GM06990 (cell line): Measurements from ENCODE around the gene ATP4B.

ENCODE experiments used
- DNase-seq: peaks from one replicate; pipeline ENCODE4 v3.0.0-alpha.2; 2011; ENCODE audit not compliant: insufficient read length; ENCODE audit errors: extremely low read depth
- H3K27me3 ChIP-seq: replicated peaks from 2 replicates; pipeline ENCODE4 v1.6.0; 2011; ENCODE audit warnings: low read length; ENCODE audit not compliant: control insufficient read depth, insufficient read depth
- H3K36me3 ChIP-seq: 2 replicates; pipeline ENCODE4 v1.5.1; 2011; ENCODE audit warnings: low read length; ENCODE audit not compliant: control insufficient read depth, insufficient read depth
- H3K4me3 ChIP-seq: replicated peaks from 2 replicates; pipeline ENCODE4 v1.5.1; 2011; ENCODE audit warnings: low read depth, mild to moderate bottlenecking, control low read depth, low read length
- CTCF ChIP-seq: IDR thresholded peaks from 2 replicates; pipeline ENCODE4 v1.5.1; 2011; ENCODE audit warnings: low read length, control low read depth, mild to moderate bottlenecking, inconsistent platforms; ENCODE audit not compliant: insufficient read depth, poor library complexity, severe bottlenecking

ATP4B gene

GRCh38 chr13:113646376-113646775 lies 11.6 kb downstream of the ATP4B start:
- Histone ChIP-seq H3K4me3 (no peak overlapping the region), H3K27me3 (no peaks in the 10 kb centered on the region), H3K36me3 (peaks cover 5% of the 10 kb centered on the region)
- no peak for DNase-seq
- TF ChIP-seq CTCF = no peak

GRCh38 chr13:113645329-113645728 lies 12.7 kb downstream of the ATP4B start:
- H3K4me3 ChIP-seq = no peak overlapping the region
- TF ChIP-seq CTCF = no peak
- no peak for DNase-seq

GRCh38 chr13:113644800-113645199 lies 13.2 kb downstream of the ATP4B start:
- DNase-seq = no peak
- H3K36me3 ChIP-seq = peaks cover 6% of the 10 kb centered on the region
- no peaks in the 10 kb centered on the region for H3K27me3 ChIP-seq
- H3K4me3 ChIP-seq = no peak overlapping the region
- no peak for TF ChIP-seq CTCF

More at GRCh38 chr13:113645329-113645728, 12.7 kb downstream of the ATP4B start:
- Histone ChIP-seq H3K27me3 (no peaks in the 10 kb centered on the region), H3K36me3 (peaks cover 5% of the 10 kb centered on the region)

GRCh38 chr13:113643593-113643992 lies 14.4 kb downstream of the ATP4B start:
- H3K36me3 ChIP-seq = peaks cover 11% of the 10 kb centered on the region
- no peak overlapping the region for H3K4me3 ChIP-seq
- no peaks in the 10 kb centered on the region for H3K27me3 ChIP-seq
- no peak for DNase-seq
- no peak for TF ChIP-seq CTCF

- H3K36me3 ChIP-seq = peaks cover 14% of the 10 kb centered on the region
- no peak overlapping the region for H3K4me3 ChIP-seq
Measured at GRCh38 chr13:113642563-113642962, 15.4 kb downstream of the ATP4B start.

More at GRCh38 chr13:113642563-113642962, 15.4 kb downstream of the ATP4B start:
- no peak for DNase-seq
- H3K27me3 ChIP-seq = no peaks in the 10 kb centered on the region
- TF ChIP-seq CTCF = no peak
